GM12878 (cell line): ENCODE measurements around the gene PHYKPL.

Experiments
- CREM ChIP-seq: IDR thresholded peaks from 2 replicates; pipeline ENCODE4 v1.6.1; 2014; ENCODE audit warnings: antibody characterized with exemption, low read depth
- CTCF ChIP-seq, 3 experiments: IDR thresholded peaks in 2 of 3; conservative IDR thresholded peaks in 1 of 3; 2 replicates each; pipeline ENCODE4 v1.5.1; 2011; ENCODE audit warnings: low read depth in 3 of 3, low read length in 3 of 3, mild to moderate bottlenecking in 3 of 3, control low read depth in 2 of 3, moderate library complexity in 2 of 3, inconsistent platforms in 1 of 3, mixed read lengths in 1 of 3; ENCODE audit not compliant: control insufficient read depth in 2 of 3, insufficient read depth in 1 of 3; ENCODE audit errors: extremely low read depth in 1 of 3
- E2F4 ChIP-seq: IDR thresholded peaks from 2 replicates; pipeline ENCODE4 v1.6.1; 2012; ENCODE audit warnings: low read depth, low read length, improper control_type of control experiment
- EP300 ChIP-seq, 2 experiments: fragments of 150-350 bp in 1 of 2; IDR thresholded peaks; 2 replicates each; pipeline ENCODE4 v1.6.1; 2011 to 2012; ENCODE audit warnings: low read depth in 2 of 2, low read length in 2 of 2, borderline replicate concordance in 1 of 2, improper control_type of control experiment in 1 of 2, inconsistent platforms in 1 of 2; ENCODE audit not compliant: control insufficient read depth in 1 of 2
- EZH2 ChIP-seq: IDR thresholded peaks from 2 replicates; pipeline ENCODE4 v1.6.1; 2012; ENCODE audit warnings: low read depth, mild to moderate bottlenecking, control low read depth, inconsistent platforms, low read length, borderline replicate concordance; ENCODE audit not compliant: control insufficient read depth
- NRF1 ChIP-seq: conservative IDR thresholded peaks from 2 replicates; pipeline ENCODE4 v1.6.1; 2011; ENCODE audit warnings: mild to moderate bottlenecking, low read depth, low read length, improper control_type of control experiment
- POLR2A ChIP-seq: IDR thresholded peaks from 2 replicates; pipeline ENCODE4 v1.6.1; 2011; ENCODE audit warnings: low read depth, mild to moderate bottlenecking, low read length
- RAD21 ChIP-seq: IDR thresholded peaks from 2 replicates; pipeline ENCODE4 v1.6.1; 2011; ENCODE audit warnings: mild to moderate bottlenecking, low read depth, low read length, moderate library complexity; ENCODE audit not compliant: insufficient read depth
- ZNF24 ChIP-seq: fragments of 450-650 bp; IDR thresholded peaks from 2 replicates; pipeline ENCODE4 v1.6.1; 2017; ENCODE audit warnings: antibody characterized with exemption, mild to moderate bottlenecking

GRCh38 chr5:178224403-178224802 is 8.2 kb downstream of the PHYKPL start:
- no peak for TF ChIP-seq EZH2
- TF ChIP-seq RAD21 = no peak
- TF ChIP-seq E2F4 = no peak
- TF ChIP-seq POLR2A = no peak; the same call in 1 of the 2 replicates
- TF ChIP-seq CREM = no peak
- no peak for TF ChIP-seq CTCF (IDR thresholded peaks at IDR 0.05 in 2 of 3, conservative IDR thresholded peaks at IDR 0.05 in 1 of 3; ENCODE audit: control insufficient read depth in 2 of 3, extremely low read depth in 1 of 3, insufficient read depth in 1 of 3, low read depth in 3 of 3, low read length in 3 of 3)
- TF ChIP-seq EP300 (IDR thresholded peaks at IDR 0.05; ENCODE audit: borderline replicate concordance in 1 of 2, control insufficient read depth in 1 of 2, low read depth in 2 of 2, low read length in 2 of 2) = no peak
- no peak for TF ChIP-seq NRF1
- TF ChIP-seq ZNF24 = no peak
